Activated CD4-positive, alpha-beta T cell treated with anti-CD3 and anti-CD28 coated beads, Interleukin-2, amount 10 ng/mL, durations not matched to agents 7 days and 5 days (primary cell): Measurements from ENCODE around the gene MARS1. TPM values are rescaled to one million over a fixed set of nuclear protein-coding genes. Genes with fewer than 3 reads are reported as not detected.

Source experiments
- CTCF ChIA-PET: fragments of 350-600 bp; sonication (Branson Sonifier 250); formaldehyde crosslinking; loops from one replicate; lab custom pipeline; 2021; ENCODE audit warnings: antibody characterized with exemption; lab: Charles Lee
- POLR2A ChIA-PET: fragments of 350-600 bp; sonication (Branson Sonifier 250); formaldehyde crosslinking; loops from one replicate; lab custom pipeline; 2021; ENCODE audit warnings: antibody characterized with exemption; lab: Charles Lee
- DNase-seq: peaks from one replicate; pipeline ENCODE4 v3.0.0-alpha.2; 2020
- H3K27ac Mint-ChIP-seq: one replicate; pipeline ENCODE4 v1.8.0; 2021; ENCODE audit warnings: mild to moderate bottlenecking, moderate library complexity, mixed read lengths
- H3K27me3 Mint-ChIP-seq: one replicate; pipeline ENCODE4 v1.8.0; 2021; ENCODE audit warnings: mixed read lengths
- H3K36me3 Mint-ChIP-seq: one replicate; pipeline ENCODE4 v1.8.0; 2021; ENCODE audit warnings: low read depth, mixed read lengths
- H3K4me1 Mint-ChIP-seq: one replicate; pipeline ENCODE4 v1.8.0; 2021; ENCODE audit warnings: mixed read lengths
- H3K4me3 Mint-ChIP-seq: one replicate; pipeline ENCODE4 v1.8.0; 2021; ENCODE audit warnings: mild to moderate bottlenecking, moderate library complexity, mixed read lengths
- H3K9me3 Mint-ChIP-seq: one replicate; pipeline ENCODE4 v1.8.0; 2021; ENCODE audit warnings: mixed read lengths
- total RNA-seq, 2 experiments: library from RNA; stranded (reverse); gene quantifications; one replicate each; pipeline ENCODE4 v1.2.3, GENCODE V29; 2021

Gene MARS1
- total RNA-seq, 2 experiments from 2014 or later = 214 to 247 TPM

- POLR2A ChIA-PET = no interaction called here
- Mint-ChIP-seq H3K36me3 (peaks cover 53% of the 10 kb centered on the region), H3K4me3 (peak overlapping the region; percentile 96), H3K27ac (peak overlapping the region; percentile 50), H3K27me3 (no peaks in the 10 kb centered on the region), H3K4me1 (peaks cover 43% of the 10 kb centered on the region), H3K9me3 (no peaks in the 10 kb centered on the region)
- no peak for DNase-seq
- CTCF ChIA-PET = interaction anchor here (1.5 to 2.5 kb wide), 2 partner anchors 14 to 17 kb away, joined by 3 to 7 read pairs; no protein-coding TSS in a partner anchor
Observed at GRCh38 chr12:57518176-57518919, 30.5 kb downstream of the MARS1 start.

- H3K9me3 Mint-ChIP-seq = no peaks in the 10 kb centered on the region
- no peaks in the 10 kb centered on the region for H3K27me3 Mint-ChIP-seq
- peak overlapping the region; percentile 100 for H3K27ac Mint-ChIP-seq
- CTCF ChIA-PET = interaction anchor here (1.8 kb wide), 1 partner anchor 16 kb away, joined by 7 read pairs; no protein-coding TSS in a partner anchor
- H3K36me3 Mint-ChIP-seq = peaks cover 51% of the 10 kb centered on the region
- peak overlapping the region; percentile 96 for H3K4me3 Mint-ChIP-seq
- no peak for DNase-seq
- H3K4me1 Mint-ChIP-seq = peaks cover 52% of the 10 kb centered on the region
- POLR2A ChIA-PET = interaction anchor here (0.6 kb wide), 1 partner anchor 830 kb away, joined by 3 read pairs; no protein-coding TSS in a partner anchor
Observed at GRCh38 chr12:57518920-57519795, 31.3 kb downstream of the MARS1 start.

- peak; percentile 32 for DNase-seq
- H3K27me3 Mint-ChIP-seq = no peaks in the 10 kb centered on the region
- POLR2A ChIA-PET = interaction anchor here (0.6 kb wide), 1 partner anchor 830 kb away, joined by 3 read pairs; no protein-coding TSS in a partner anchor
Observed at GRCh38 chr12:57519796-57520052, 31.9 kb downstream of the MARS1 start.

GRCh38 chr12:57520053-57520818, 32.4 kb downstream of the MARS1 start, which contains the start of gene DDIT3:
Gene DDIT3 (minus strand): TSS chr12:57520514. CDS start chr12:57517406, 3,108 bp downstream.
- Mint-ChIP-seq H3K27me3 (no peaks in the 10 kb centered on the region), H3K36me3 (peaks cover 49% of the 10 kb centered on the region), H3K4me1 (peaks cover 61% of the 10 kb centered on the region), H3K4me3 (peak within 1 kb of the TSS; percentile 96), H3K27ac (peak within 1 kb of the TSS; percentile 100), H3K9me3 (no peaks in the 10 kb centered on the region)
- peak; percentile 99 for DNase-seq
- ChIA-PET CTCF (interaction anchor here (1.3 to 1.8 kb wide), 2 partner anchors 17 to 62 kb away, joined by 3 to 7 read pairs; no protein-coding TSS in a partner anchor), POLR2A (no interaction called here)

More at GRCh38 chr12:57519796-57520052, 31.9 kb downstream of the MARS1 start:
- peak overlapping the region; percentile 96 for H3K4me3 Mint-ChIP-seq
- peaks cover 57% of the 10 kb centered on the region for H3K4me1 Mint-ChIP-seq
- H3K27ac Mint-ChIP-seq = peak overlapping the region; percentile 100
- CTCF ChIA-PET = interaction anchor here (1.8 kb wide), 1 partner anchor 16 kb away, joined by 7 read pairs; no protein-coding TSS in a partner anchor
- H3K36me3 Mint-ChIP-seq = peaks cover 50% of the 10 kb centered on the region
- H3K9me3 Mint-ChIP-seq = no peaks in the 10 kb centered on the region

GRCh38 chr12:57521525-57522010, 33.7 kb downstream of the MARS1 start:
- peak overlapping the region; percentile 96 for H3K4me3 Mint-ChIP-seq
- H3K27me3 Mint-ChIP-seq = no peaks in the 10 kb centered on the region
- H3K36me3 Mint-ChIP-seq = peaks cover 36% of the 10 kb centered on the region
- ChIA-PET POLR2A (no interaction called here), CTCF (interaction anchor here (1.3 kb wide), 1 partner anchor 63 kb away, joined by 3 read pairs; no protein-coding TSS in a partner anchor)
- H3K9me3 Mint-ChIP-seq = no peaks in the 10 kb centered on the region
- H3K4me1 Mint-ChIP-seq = peaks cover 65% of the 10 kb centered on the region
- peak; percentile 21 for DNase-seq
- peak overlapping the region; percentile 100 for H3K27ac Mint-ChIP-seq

- POLR2A ChIA-PET = no interaction called here
Observed at GRCh38 chr12:57522011-57522886, 34.4 kb downstream of the MARS1 start, which contains the start of gene MBD6. Gene MBD6 (plus strand): TSS chr12:57522824. CDS start chr12:57524304, 1,480 bp downstream.

GRCh38 chr12:57522887-57523705, 35.2 kb downstream of the MARS1 start:
- ChIA-PET CTCF (interaction anchor here (0.6 to 8.9 kb wide), 6 partner anchors 8 to 77 kb away, joined by 3 to 70 read pairs (median 4); no protein-coding TSS in a partner anchor), POLR2A (no interaction called here)
- DNase-seq = peak; percentile 60
- Mint-ChIP-seq H3K4me1 (peaks cover 55% of the 10 kb centered on the region), H3K4me3 (peak overlapping the region; percentile 98), H3K36me3 (peaks cover 31% of the 10 kb centered on the region), H3K27ac (peak overlapping the region; percentile 94), H3K27me3 (no peaks in the 10 kb centered on the region), H3K9me3 (no peaks in the 10 kb centered on the region)

More at GRCh38 chr12:57522011-57522886, 34.4 kb downstream of the MARS1 start, which contains the start of gene MBD6:
- no peaks in the 10 kb centered on the region for H3K27me3 Mint-ChIP-seq
- peaks cover 61% of the 10 kb centered on the region for H3K4me1 Mint-ChIP-seq
- H3K9me3 Mint-ChIP-seq = no peaks in the 10 kb centered on the region
- peak; percentile 91 for DNase-seq
- H3K27ac Mint-ChIP-seq = peak within 1 kb of the TSS; percentile 100
- H3K4me3 Mint-ChIP-seq = peak within 1 kb of the TSS; percentile 98
- H3K36me3 Mint-ChIP-seq = peaks cover 34% of the 10 kb centered on the region
- CTCF ChIA-PET = interaction anchor here (0.6 to 8.9 kb wide), 2 partner anchors 15 to 63 kb away, joined by 3 to 70 read pairs; no protein-coding TSS in a partner anchor

- ChIA-PET CTCF (interaction anchor here (0.6 to 8.9 kb wide), 8 partner anchors 9 to 93 kb away, joined by 3 to 70 read pairs (median 4); partner anchors contain the start of gene GLI1), POLR2A (interaction anchor here (0.9 kb wide), 1 partner anchor 23 kb away, joined by 3 read pairs; the partner anchor contains the start of gene DCTN2)
- peaks cover 48% of the 10 kb centered on the region for H3K4me1 Mint-ChIP-seq
- H3K27me3 Mint-ChIP-seq = no peaks in the 10 kb centered on the region
- H3K4me3 Mint-ChIP-seq = peak overlapping the region; percentile 98
- H3K9me3 Mint-ChIP-seq = no peaks in the 10 kb centered on the region
- peak overlapping the region; percentile 94 for H3K27ac Mint-ChIP-seq
- no peak for DNase-seq
- H3K36me3 Mint-ChIP-seq = peaks cover 31% of the 10 kb centered on the region
Observed at GRCh38 chr12:57523706-57524614, 36.1 kb downstream of the MARS1 start.

GRCh38 chr12:57524814-57525614, 37.1 kb downstream of the MARS1 start:
- ChIA-PET POLR2A (interaction anchor here (0.6 kb wide), 1 partner anchor 11 kb away, joined by 3 read pairs; no protein-coding TSS in a partner anchor), CTCF (interaction anchor here (0.6 to 8.9 kb wide), 6 partner anchors 12 to 92 kb away, joined by 3 to 70 read pairs (median 4); partner anchors contain the start of gene GLI1)
- H3K9me3 Mint-ChIP-seq = no peaks in the 10 kb centered on the region
- DNase-seq = no peak
- peak overlapping the region; percentile 98 for H3K4me3 Mint-ChIP-seq
- peaks cover 43% of the 10 kb centered on the region for H3K4me1 Mint-ChIP-seq
- H3K36me3 Mint-ChIP-seq = peaks cover 33% of the 10 kb centered on the region
- H3K27me3 Mint-ChIP-seq = no peaks in the 10 kb centered on the region
- peak overlapping the region; percentile 94 for H3K27ac Mint-ChIP-seq
